Neural progenitor cell (in vitro differentiated cells): ENCODE data around the gene CDC25C. TPM values are rescaled to one million over a fixed set of nuclear protein-coding genes. Genes with fewer than 3 reads are reported as not detected.

Experiments
- DNase-seq: peaks from one replicate; pipeline ENCODE4 v3.0.0-alpha.2; 2016; ENCODE audit warnings: low spot score
- H2AFZ ChIP-seq: fragments of 200-600 bp; sonication (generic); replicated peaks from 2 replicates; pipeline ENCODE4 v1.6.1; 2016; ENCODE audit warnings: antibody characterized with exemption
- H3F3A ChIP-seq: fragments of 200-600 bp; sonication (generic); 2 replicates; pipeline ENCODE4 v1.6.1; 2016; ENCODE audit warnings: antibody characterized with exemption, low read depth
- H3K27ac ChIP-seq: fragments of 200-600 bp; sonication (generic); 2 replicates; pipeline ENCODE4 v1.5.1; 2016; ENCODE audit warnings: mild to moderate bottlenecking
- H3K27me3 ChIP-seq: fragments of 200-600 bp; sonication (generic); 2 replicates; pipeline ENCODE4 v1.6.1; 2016; ENCODE audit warnings: mild to moderate bottlenecking, moderate library complexity
- H3K36me3 ChIP-seq: fragments of 200-600 bp; sonication (generic); 2 replicates; pipeline ENCODE4 v1.5.1; 2016
- H3K4me1 ChIP-seq: fragments of 200-600 bp; sonication (generic); 2 replicates; pipeline ENCODE4 v1.6.1; 2016; ENCODE audit warnings: mixed run types
- H3K4me2 ChIP-seq: fragments of 200-600 bp; sonication (generic); 2 replicates; pipeline ENCODE4 v1.6.1; 2016
- H3K4me3 ChIP-seq: fragments of 200-600 bp; sonication (generic); 2 replicates; pipeline ENCODE4 v1.5.1; 2016
- H3K79me2 ChIP-seq: fragments of 200-600 bp; sonication (generic); 2 replicates; pipeline ENCODE4 v1.6.1; 2016; ENCODE audit warnings: low read depth
- H3K9ac ChIP-seq: fragments of 200-600 bp; sonication (generic); 2 replicates; pipeline ENCODE4 v1.6.1; 2016
- H3K9me3 ChIP-seq: fragments of 200-600 bp; sonication (generic); 2 replicates; pipeline ENCODE4 v1.5.1; 2016; ENCODE audit warnings: low read depth
- H4K20me1 ChIP-seq: fragments of 200-600 bp; sonication (generic); 2 replicates; pipeline ENCODE4 v1.6.1; 2016; ENCODE audit warnings: low read depth
- H3K27ac Mint-ChIP-seq: 3 replicates; pipeline ENCODE4 v1.8.0; 2021; ENCODE audit warnings: mixed read lengths
- H3K27me3 Mint-ChIP-seq: 2 replicates; pipeline ENCODE4 v1.8.0; 2022; ENCODE audit warnings: low read depth, mild to moderate bottlenecking, inconsistent platforms, moderate library complexity, mixed read lengths; ENCODE audit not compliant: insufficient read depth
- H3K36me3 Mint-ChIP-seq: 3 replicates; pipeline ENCODE4 v1.8.0; 2021; ENCODE audit warnings: mixed read lengths
- H3K4me1 Mint-ChIP-seq: 3 replicates; pipeline ENCODE4 v1.8.0; 2021; ENCODE audit warnings: mixed read lengths
- H3K4me3 Mint-ChIP-seq: 3 replicates; pipeline ENCODE4 v1.8.0; 2021; ENCODE audit warnings: mild to moderate bottlenecking, moderate library complexity, mixed read lengths
- H3K9me3 Mint-ChIP-seq: 3 replicates; pipeline ENCODE4 v1.8.0; 2020; ENCODE audit warnings: mixed read lengths
- EZH2 ChIP-seq: fragments of 200-600 bp; sonication (generic); IDR thresholded peaks from 2 replicates; pipeline ENCODE4 v1.6.1; 2017; ENCODE audit warnings: antibody characterized with exemption, mild to moderate bottlenecking, moderate library complexity
- EZH2phosphoT487 ChIP-seq: fragments of 200-600 bp; sonication (generic); IDR thresholded peaks from 2 replicates; pipeline ENCODE4 v1.6.1; 2017; ENCODE audit warnings: antibody characterized with exemption
- total RNA-seq: library from RNA; depleted of rRNA; stranded (reverse); fragments of >200 nt; gene quantifications from 2 replicates; pipeline ENCODE4 v1.2.3, GENCODE V29; 2015; ENCODE audit warnings: low replicate concordance
- TF ChIP-seq, protein P1 (sequence below): fragments of 200-600 bp; sonication (generic); IDR thresholded peaks from 2 replicates; pipeline ENCODE4 v1.5.1; 2017; ENCODE audit warnings: antibody characterized with exemption, mild to moderate bottlenecking

CDC25C gene
- total RNA-seq, 1 donor from 2014 or later: 48.6 TPM

DNA sequence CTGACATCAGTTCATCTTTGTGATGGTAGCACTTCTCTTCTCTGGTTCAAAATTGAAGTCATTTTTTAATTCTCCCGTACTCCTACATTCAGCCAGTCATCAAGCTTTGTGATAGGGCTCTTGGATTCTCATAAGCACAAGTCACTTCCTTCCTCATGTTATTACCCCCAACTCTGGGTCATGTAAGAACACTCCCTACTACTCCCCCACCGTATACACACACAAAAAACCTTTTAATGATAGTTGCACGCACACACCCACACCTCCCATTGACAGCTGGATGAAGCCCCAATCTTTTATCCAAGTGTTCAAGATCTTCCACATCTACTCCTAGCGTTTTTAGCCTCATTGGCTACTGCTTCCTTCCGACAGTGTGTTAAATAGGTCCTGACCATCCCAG lies 37.7 kb upstream of the CDC25C start:
- DNase-seq: no peak
- TF ChIP-seq EZH2phosphoT487 (no peak), EZH2 (no peak)
- TF ChIP-seq, protein P1, sequence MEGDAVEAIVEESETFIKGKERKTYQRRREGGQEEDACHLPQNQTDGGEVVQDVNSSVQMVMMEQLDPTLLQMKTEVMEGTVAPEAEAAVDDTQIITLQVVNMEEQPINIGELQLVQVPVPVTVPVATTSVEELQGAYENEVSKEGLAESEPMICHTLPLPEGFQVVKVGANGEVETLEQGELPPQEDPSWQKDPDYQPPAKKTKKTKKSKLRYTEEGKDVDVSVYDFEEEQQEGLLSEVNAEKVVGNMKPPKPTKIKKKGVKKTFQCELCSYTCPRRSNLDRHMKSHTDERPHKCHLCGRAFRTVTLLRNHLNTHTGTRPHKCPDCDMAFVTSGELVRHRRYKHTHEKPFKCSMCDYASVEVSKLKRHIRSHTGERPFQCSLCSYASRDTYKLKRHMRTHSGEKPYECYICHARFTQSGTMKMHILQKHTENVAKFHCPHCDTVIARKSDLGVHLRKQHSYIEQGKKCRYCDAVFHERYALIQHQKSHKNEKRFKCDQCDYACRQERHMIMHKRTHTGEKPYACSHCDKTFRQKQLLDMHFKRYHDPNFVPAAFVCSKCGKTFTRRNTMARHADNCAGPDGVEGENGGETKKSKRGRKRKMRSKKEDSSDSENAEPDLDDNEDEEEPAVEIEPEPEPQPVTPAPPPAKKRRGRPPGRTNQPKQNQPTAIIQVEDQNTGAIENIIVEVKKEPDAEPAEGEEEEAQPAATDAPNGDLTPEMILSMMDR: no peak
- Mint-ChIP-seq H3K4me3 (no peak overlapping the region), H3K9me3 (no peaks in the 10 kb centered on the region), H3K4me1 (peaks cover 3% of the 10 kb centered on the region), H3K27me3 (no peaks in the 10 kb centered on the region), H3K27ac (no peak overlapping the region), H3K36me3 (peaks cover 8% of the 10 kb centered on the region)
- H3K4me1 ChIP-seq: no peaks in the 10 kb centered on the region
- H4K20me1 ChIP-seq: peaks cover 83% of the 10 kb centered on the region
- no peak overlapping the region for H3K4me3 ChIP-seq
- H3K36me3 ChIP-seq: peaks cover 4% of the 10 kb centered on the region
- H3K27ac ChIP-seq: no peak overlapping the region
- no peak overlapping the region for H3K4me2 ChIP-seq
- no peak overlapping the region for H3K9ac ChIP-seq
- no peaks in the 10 kb centered on the region for H3F3A ChIP-seq
- H3K79me2 ChIP-seq: peaks cover 100% of the 10 kb centered on the region
- H3K27me3 ChIP-seq: no peaks in the 10 kb centered on the region
- no peak overlapping the region for H2AFZ ChIP-seq
- H3K9me3 ChIP-seq: no peaks in the 10 kb centered on the region

DNA sequence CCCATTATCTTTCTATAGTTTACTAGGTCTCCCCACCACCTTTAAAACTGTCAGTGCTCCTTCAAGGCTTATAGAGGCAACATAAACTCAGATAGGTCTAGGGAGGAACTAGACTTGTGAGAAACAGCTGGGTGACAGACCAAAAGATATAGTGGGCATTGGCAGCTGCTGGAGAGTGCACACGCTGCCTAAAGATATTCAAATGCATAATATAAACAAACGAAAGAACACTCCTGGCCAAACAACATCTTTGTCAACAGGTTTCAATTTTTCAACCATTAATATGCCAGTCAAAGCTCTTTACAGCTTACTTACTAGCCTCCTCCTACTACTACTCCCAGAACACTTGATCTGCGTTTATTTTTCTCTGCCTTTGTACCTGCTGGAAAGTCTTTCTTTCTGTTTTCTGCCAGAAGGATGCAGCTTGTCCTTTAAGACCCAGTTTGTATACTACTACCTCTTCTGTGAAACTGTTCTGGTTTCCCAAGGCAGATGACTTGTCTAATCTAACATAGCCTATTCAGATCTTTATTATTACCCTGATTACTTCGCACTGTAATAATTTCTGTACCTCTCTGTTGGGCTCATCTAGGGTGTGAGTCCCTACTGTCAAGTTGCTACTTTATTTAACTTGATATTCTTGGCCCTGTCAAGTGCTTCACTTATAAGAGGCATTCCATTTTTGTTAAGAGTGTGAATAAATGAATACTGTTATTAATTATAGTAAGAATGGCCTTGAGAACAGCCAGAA lies 35.2 kb upstream of the CDC25C start:
- H3K9ac ChIP-seq: no peak overlapping the region
- H3K36me3 Mint-ChIP-seq: peaks cover 8% of the 10 kb centered on the region
- H3K27me3 ChIP-seq: no peaks in the 10 kb centered on the region
- H3K9me3 Mint-ChIP-seq: no peaks in the 10 kb centered on the region
- H3K27me3 Mint-ChIP-seq: no peaks in the 10 kb centered on the region
- H3K27ac Mint-ChIP-seq: no peak overlapping the region
- peaks cover 4% of the 10 kb centered on the region for H3F3A ChIP-seq
- peaks cover 3% of the 10 kb centered on the region for H3K4me1 Mint-ChIP-seq
- no peak overlapping the region for H3K4me3 ChIP-seq
- no peaks in the 10 kb centered on the region for H3K9me3 ChIP-seq
- peaks cover 2% of the 10 kb centered on the region for H3K4me1 ChIP-seq
- no peak overlapping the region for H3K4me3 Mint-ChIP-seq
- no peak overlapping the region for H3K4me2 ChIP-seq
- peaks cover 100% of the 10 kb centered on the region for H3K79me2 ChIP-seq
- no peak overlapping the region for H3K27ac ChIP-seq
- TF ChIP-seq, protein P1: no peak
- TF ChIP-seq EZH2: no peak
- H3K36me3 ChIP-seq: no peaks in the 10 kb centered on the region
- peaks cover 98% of the 10 kb centered on the region for H4K20me1 ChIP-seq
- DNase-seq: no peak
- no peak overlapping the region for H2AFZ ChIP-seq

DNA sequence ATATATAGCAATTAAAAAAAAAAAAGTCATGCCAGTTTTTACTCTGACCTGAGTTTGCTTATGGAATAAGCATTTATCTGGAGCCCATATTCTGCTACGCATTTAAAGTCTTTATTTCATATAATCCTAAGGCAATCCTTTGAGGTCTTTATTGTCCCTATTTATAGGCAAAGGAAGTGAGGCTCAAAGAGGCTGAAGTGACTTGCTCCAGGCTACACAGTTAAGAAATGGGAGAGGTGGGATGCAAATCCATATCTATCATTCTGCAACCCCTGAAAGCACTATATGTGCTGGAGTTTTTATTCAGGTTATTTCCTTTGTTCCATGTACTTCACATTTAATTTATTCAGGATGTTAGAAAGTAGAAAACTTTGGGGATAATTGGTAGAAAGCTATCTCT lies 33.0 kb upstream of the CDC25C start:
- Histone ChIP-seq H3K27ac (no peak overlapping the region), H2AFZ (no peak overlapping the region), H3K4me3 (no peak overlapping the region), H3K79me2 (peaks cover 100% of the 10 kb centered on the region), H3K36me3 (no peaks in the 10 kb centered on the region), H3F3A (peaks cover 24% of the 10 kb centered on the region), H3K9ac (no peak overlapping the region), H3K27me3 (no peaks in the 10 kb centered on the region), H3K9me3 (no peaks in the 10 kb centered on the region), H3K4me1 (peaks cover 10% of the 10 kb centered on the region), H3K4me2 (no peak overlapping the region), H4K20me1 (peaks cover 100% of the 10 kb centered on the region)
- H3K4me1 Mint-ChIP-seq: peaks cover 8% of the 10 kb centered on the region
- DNase-seq: no peak
- no peaks in the 10 kb centered on the region for H3K9me3 Mint-ChIP-seq
- no peak overlapping the region for H3K27ac Mint-ChIP-seq
- TF ChIP-seq EZH2 (no peak), EZH2phosphoT487 (no peak)
- TF ChIP-seq, protein P1: no peak
- H3K27me3 Mint-ChIP-seq: no peaks in the 10 kb centered on the region
- H3K4me3 Mint-ChIP-seq: no peak overlapping the region
- H3K36me3 Mint-ChIP-seq: peaks cover 11% of the 10 kb centered on the region
